22Rv1 (cell line): ENCODE data around the gene KIRREL2.

Experiments used
- H3K27ac ChIP-seq: fragments of 450-650 bp; 2 replicates; pipeline ENCODE4 v1.5.1; 2017
- ZFX ChIP-seq: fragments of 450-650 bp; IDR thresholded peaks from 2 replicates; pipeline ENCODE4 v1.6.1; 2017; ENCODE audit warnings: antibody characterized with exemption, borderline replicate concordance
- TF ChIP-seq, protein P1 (sequence below): fragments of 450-650 bp; IDR thresholded peaks from 2 replicates; pipeline ENCODE4 v1.5.1; 2017; ENCODE audit warnings: mild to moderate bottlenecking

KIRREL2 gene

DNA sequence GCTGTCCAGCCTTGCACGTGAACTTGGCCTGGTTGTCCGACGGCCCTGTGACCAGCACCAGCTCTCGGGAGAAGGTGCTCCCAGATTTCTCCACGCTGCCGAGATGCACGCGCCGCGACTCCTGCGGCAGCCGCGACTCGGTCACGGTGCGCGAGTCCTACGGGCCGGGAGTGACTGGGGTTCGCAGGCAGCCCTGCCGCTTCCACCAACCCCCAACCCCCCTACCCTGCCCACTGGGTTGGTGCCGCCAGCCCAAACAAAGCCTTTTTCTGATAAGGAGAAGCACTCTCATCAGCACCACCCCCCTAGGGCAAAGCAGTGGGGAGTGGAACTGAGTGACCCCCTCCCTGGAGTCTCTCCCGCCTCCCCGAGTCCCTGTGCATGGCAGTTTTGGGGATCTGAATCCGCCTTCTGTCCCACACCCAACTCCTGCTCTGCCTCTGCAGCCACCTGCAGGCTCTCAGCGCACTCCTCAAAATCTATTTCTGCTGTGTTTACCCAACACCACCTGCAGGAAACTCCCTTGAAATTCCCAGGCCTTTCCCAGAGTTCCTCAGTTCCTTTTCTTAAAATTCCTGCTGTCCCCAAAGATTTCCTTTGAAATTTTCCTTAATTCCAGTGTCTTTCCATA lies 10.6 kb upstream of the KIRREL2 start:
- TF ChIP-seq ZFX: no peak
- TF ChIP-seq, protein P1, sequence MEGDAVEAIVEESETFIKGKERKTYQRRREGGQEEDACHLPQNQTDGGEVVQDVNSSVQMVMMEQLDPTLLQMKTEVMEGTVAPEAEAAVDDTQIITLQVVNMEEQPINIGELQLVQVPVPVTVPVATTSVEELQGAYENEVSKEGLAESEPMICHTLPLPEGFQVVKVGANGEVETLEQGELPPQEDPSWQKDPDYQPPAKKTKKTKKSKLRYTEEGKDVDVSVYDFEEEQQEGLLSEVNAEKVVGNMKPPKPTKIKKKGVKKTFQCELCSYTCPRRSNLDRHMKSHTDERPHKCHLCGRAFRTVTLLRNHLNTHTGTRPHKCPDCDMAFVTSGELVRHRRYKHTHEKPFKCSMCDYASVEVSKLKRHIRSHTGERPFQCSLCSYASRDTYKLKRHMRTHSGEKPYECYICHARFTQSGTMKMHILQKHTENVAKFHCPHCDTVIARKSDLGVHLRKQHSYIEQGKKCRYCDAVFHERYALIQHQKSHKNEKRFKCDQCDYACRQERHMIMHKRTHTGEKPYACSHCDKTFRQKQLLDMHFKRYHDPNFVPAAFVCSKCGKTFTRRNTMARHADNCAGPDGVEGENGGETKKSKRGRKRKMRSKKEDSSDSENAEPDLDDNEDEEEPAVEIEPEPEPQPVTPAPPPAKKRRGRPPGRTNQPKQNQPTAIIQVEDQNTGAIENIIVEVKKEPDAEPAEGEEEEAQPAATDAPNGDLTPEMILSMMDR: no peak
- H3K27ac ChIP-seq: no peak overlapping the region

DNA sequence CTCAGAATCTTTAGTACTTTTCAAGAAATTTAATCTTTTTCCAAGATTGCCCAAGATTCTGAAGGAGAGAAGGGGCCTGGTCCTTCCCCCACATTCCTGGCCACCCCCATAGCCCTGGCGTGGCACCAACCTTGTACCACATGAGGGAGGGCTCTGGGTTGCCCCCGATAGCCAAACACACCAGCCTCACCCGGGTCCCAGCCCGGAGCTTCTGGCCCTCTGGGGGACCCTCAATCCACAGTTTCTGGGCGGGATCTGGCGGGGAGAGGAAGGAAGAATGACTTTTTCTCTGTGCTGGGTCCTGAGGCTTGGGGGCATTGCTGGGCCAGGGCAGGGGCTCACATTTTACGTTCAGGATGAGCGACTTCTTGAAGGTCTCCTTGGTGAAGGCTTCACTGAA lies 8.8 kb upstream of the KIRREL2 start:
- no peak for TF ChIP-seq ZFX
- TF ChIP-seq, protein P1: no peak
- H3K27ac ChIP-seq: no peak overlapping the region

DNA sequence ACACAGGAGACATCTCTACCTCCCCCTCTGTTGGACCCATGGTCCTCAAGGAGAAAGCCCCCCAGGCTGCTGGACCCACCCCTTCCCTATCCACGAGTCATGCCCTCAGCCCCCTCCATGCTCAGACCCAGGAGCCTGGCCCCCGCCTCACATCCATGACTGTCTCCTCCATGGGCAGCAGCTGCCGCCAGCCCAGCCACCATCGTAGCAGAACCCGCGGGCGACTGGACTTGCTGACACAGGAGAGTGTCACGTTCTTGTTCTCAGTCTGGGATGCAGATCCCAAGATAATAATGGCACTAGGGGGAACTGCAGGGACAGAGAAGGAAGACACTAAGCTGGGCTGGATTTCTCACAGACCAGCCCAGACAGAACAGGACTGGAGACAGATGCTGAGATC lies 8.2 kb upstream of the KIRREL2 start:
- H3K27ac ChIP-seq: no peak overlapping the region
- TF ChIP-seq, protein P1: no peak
- no peak for TF ChIP-seq ZFX

DNA sequence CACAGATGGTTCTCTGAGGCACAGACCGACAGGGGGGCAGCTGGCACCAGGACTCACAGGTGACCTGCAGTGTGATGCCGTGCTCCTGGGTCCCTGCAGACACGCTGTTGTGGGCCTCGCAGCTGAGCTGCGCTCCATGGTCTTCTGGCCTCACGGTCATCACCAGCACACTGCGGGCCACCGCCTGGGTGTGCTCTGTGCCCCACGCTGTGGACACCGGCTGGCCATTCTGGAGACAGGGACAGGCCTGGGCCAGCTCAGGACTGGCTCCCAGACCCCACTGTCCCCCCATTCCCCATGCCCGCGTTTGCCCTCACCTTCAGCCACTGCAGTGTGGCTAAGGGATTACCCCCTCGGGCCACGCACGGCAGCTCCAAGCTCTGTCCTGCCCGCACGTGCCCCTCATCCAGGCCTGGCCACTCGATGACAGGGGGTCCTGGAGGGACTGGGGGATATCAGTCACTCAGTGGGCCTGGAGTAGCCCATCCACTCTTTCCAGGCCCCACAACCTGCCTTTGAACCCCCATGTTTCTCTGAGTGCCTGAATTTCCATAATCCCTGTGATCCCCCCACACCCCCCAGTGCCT lies 7.7 kb upstream of the KIRREL2 start:
- no peak overlapping the region for H3K27ac ChIP-seq
- TF ChIP-seq, protein P1: no peak
- TF ChIP-seq ZFX: no peak

DNA sequence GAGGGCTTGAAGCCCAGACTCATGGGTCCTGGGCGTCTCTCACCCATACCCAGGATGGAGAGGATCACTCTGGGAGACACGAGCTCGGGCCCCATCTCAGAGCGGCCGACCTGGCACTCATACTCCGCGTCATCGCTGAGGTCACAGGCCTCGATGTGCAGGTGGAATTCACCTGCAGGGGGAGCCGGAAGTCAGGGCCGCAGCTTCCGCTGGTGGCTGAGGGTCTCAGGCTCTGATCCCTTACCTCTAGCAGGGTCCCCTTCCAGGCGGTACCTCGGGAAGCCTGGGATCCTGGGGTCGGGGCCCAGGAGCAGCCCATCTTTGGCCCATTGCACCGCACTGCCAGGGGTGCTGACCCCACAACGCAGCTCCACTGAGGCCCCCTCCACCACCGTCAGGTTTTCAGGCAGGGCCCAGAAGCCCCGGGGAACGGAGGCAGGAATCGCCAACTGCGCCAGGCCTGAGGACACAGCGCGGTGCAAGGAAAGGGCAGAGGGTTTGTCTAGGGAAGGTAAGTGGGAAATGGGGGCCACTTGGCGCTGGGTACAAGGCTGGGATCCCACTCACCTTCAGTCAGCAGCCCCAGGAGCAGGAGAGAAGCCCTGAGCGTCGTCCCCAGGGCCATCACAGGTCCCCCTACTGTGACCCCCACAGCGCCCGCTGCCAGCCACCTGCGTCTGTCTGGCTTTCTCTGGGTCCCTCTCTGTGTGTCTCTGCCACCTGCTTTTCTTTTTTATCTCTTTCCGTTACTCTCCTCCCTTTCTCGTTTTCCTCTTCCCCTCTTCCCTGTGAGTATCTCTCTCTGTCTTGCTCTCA lies 5.3 kb upstream of the KIRREL2 start:
- TF ChIP-seq ZFX: no peak
- TF ChIP-seq, protein P1: peak; percentile 36
- no peak overlapping the region for H3K27ac ChIP-seq

DNA sequence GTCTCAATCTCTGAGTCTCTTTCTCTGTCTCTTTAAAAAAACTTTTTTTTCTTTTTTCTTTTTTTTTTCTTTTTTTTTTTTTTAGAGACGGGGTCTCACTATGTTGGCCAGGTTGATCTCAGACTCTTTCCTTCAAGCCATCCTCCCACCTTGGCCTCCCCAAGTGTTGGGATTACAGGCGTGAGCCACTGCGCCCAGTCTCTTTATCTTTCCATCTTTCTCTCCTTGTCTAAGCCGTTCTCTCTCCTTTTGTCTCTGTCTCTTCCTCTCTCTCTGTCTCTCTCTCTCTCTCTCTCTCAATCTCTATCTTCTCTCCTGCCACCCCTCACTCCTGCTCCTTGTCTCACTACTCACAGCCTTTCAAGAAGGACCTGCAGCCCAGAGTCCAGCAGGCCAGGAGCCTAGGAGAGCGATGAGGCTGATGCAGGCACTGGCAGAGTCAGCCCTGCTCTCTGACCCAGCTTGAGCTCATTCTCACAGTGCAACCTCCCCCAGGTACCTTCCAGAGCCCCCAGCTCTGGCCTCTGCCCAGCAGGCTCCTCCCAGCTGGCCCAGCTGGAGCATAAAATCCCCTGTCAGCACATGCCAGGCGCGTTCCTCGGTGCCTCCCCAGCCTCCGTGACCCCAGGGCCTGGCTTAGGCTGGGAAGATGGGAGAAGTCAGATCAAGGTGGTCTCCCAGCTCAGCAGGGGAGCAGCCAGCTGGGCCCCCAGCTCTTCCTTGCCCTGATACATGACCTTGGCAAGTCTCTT lies 4.5 kb upstream of the KIRREL2 start, which contains the start of gene NPHS1:
NPHS1 (minus strand) TSS at position 476 of the 752 bp plus-strand sequence. CDS start 667 bp downstream, outside the sequence.
- no peak within 1 kb of the TSS for H3K27ac ChIP-seq
- TF ChIP-seq, protein P1: no peak
- TF ChIP-seq ZFX: no peak
